GM19240 (cell line): ENCODE results near the gene HPSE2.
"Not testable (repeated sequence)": the region's sequence is repeated elsewhere in the genome, so short reads cannot be mapped to it uniquely, and the experiment has no call there.

ENCODE experiments used
- DNase-seq: peaks from one replicate; pipeline ENCODE4 v3.0.0; 2011; ENCODE audit warnings: low spot score; ENCODE audit not compliant: insufficient read length

HPSE2 gene

GRCh38 chr10:98513704-98514103 lies 721.9 kb downstream of the HPSE2 start:
- no peak for DNase-seq

- no peak for DNase-seq
Measured at GRCh38 chr10:98511876-98512275, 723.8 kb downstream of the HPSE2 start.

- no peak for DNase-seq
Measured at GRCh38 chr10:98510412-98510995, 725.1 kb downstream of the HPSE2 start.

GRCh38 chr10:98509745-98510144 lies 725.9 kb downstream of the HPSE2 start:
- no peak for DNase-seq

GRCh38 chr10:98502535-98502934 lies 733.1 kb downstream of the HPSE2 start:
- DNase-seq, result not testable (repeated sequence)

- no peak for DNase-seq
Measured at GRCh38 chr10:98492763-98493162, 742.9 kb downstream of the HPSE2 start.

- DNase-seq, result no peak
Measured at GRCh38 chr10:98489561-98490481, 745.8 kb downstream of the HPSE2 start.

- DNase-seq, result no peak
Measured at GRCh38 chr10:98488669-98489430, 746.8 kb downstream of the HPSE2 start.

GRCh38 chr10:98487649-98488048 lies 748.0 kb downstream of the HPSE2 start:
- no peak for DNase-seq

GRCh38 chr10:98486421-98486820 lies 749.2 kb downstream of the HPSE2 start:
- no peak for DNase-seq

GRCh38 chr10:98485959-98486358 lies 749.7 kb downstream of the HPSE2 start:
- no peak for DNase-seq

- DNase-seq, result no peak
Measured at GRCh38 chr10:98483658-98484057, 752.0 kb downstream of the HPSE2 start.

- DNase-seq, result no peak
Measured at GRCh38 chr10:98482096-98482495, 753.6 kb downstream of the HPSE2 start.

- no peak for DNase-seq
Measured at GRCh38 chr10:98481404-98481945, 754.2 kb downstream of the HPSE2 start.

- DNase-seq, result no peak
Measured at GRCh38 chr10:98478430-98479222, 757.0 kb downstream of the HPSE2 start.

GRCh38 chr10:98477861-98478260 lies 757.8 kb downstream of the HPSE2 start:
- DNase-seq, result no peak

- DNase-seq, result no peak
Measured at GRCh38 chr10:98474628-98475027, 761.0 kb downstream of the HPSE2 start.

GRCh38 chr10:98472196-98472595 lies 763.5 kb downstream of the HPSE2 start:
- DNase-seq, result no peak

- no peak for DNase-seq
Measured at GRCh38 chr10:98470850-98471249, 764.8 kb downstream of the HPSE2 start.

- no peak for DNase-seq
Measured at GRCh38 chr10:98469001-98469931, 766.4 kb downstream of the HPSE2 start.
